HG03571 (cell line): ENCODE results near the gene FMN1.

ENCODE experiments used
- ATAC-seq: cut with Tn5 transposase; IDR thresholded peaks from one replicate; pipeline ENCODE4 v1.9.1; 2021; ENCODE audit not compliant: unreplicated experiment

Gene FMN1

DNA sequence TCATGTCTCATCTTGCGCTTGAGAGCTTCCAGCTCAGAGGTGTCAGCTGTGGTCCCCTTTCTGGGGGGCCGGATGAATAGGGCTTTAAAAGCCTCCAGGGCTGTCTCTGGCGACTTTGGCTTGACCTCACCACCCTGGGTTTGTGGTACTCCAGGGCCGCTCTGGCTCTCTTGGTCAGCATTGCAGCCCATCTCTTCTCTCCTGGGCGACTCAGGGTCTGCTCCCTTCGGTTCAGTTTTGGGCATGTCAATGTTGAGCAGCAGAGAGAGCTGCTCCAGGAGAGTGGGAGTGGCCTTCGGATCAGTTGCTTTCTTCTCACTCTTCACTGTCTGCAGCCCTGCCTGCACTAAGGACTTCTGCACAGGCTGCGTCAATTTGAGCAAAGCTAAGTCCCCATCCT is 127.9 kb downstream of the FMN1 start:
- ATAC-seq: no peak

DNA sequence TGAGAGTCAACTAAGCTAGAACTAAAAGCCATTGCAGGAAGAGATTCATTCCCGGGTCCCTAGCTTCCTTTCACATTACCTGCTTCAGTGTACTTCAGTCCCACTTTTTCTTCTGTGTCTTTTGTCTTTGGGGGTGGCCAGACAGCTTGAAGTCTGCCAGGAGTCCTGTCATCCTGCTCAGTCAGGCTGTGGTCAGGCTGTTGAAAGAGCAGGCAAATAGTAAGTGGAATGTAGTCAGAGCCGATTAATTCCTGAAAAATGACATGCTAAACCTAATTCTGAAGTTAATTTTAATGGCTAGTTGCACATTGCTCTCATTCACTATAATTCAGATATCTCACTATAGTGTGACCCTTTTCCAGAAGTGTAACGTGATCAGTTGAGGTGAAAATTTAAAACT is 129.6 kb downstream of the FMN1 start:
- ATAC-seq: no peak

DNA sequence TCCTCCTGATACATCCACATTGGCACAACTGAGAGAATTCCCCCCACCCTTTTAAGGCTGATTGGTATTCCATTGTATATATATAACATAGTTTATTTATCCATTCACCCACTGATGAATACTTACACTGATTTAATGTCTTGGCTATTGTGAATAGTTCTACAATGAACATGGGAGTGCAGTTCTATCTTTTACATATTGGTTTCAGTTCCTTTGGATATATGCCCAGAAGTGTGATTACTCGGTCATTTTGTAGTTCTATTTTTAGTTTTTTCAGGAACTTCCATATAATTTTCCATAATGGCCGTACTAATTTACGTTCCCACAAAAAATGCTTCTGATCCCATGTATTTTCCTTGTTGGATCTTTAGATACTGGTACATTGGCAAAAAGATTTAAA is 135.3 kb downstream of the FMN1 start:
- no peak for ATAC-seq

DNA sequence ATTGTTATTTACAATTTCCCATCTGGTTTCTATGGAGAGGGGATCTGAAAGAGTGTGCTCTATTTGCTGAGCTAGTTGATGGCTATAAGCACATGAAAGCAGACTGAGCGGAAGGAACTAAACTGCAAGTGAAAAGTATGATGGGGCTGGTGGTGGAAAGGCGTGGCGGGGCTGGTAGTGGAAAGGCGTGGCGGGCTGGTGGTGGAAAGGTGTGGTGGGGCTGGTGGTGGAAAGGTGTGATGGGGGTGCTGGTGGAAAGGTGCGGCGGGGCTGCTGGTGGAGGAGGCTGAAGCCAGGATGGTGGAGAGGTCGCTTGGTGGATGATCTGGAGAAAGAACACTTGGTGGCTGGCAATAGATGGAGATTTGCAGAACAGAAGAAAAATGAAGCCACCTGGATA is 136.7 kb downstream of the FMN1 start:
- no peak for ATAC-seq

DNA sequence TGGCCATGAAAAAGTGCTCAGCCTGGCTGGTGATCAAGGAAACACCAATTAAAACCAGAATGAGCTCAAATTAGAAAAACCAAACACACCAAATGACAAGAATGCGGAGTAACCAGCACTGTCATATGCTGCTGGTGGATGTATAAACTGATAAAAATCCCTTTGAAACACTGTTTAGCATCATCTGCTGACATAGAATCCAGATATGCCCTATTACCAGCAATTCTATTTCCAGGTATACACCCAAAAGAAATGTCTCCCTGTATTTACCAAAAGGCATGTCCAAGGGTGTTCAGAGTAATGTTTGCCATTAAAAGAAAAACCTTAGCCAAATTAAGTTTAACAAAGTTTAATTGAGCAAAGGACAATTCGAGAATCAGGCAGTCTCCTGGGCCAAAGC is 138.6 kb downstream of the FMN1 start:
- no peak for ATAC-seq

DNA sequence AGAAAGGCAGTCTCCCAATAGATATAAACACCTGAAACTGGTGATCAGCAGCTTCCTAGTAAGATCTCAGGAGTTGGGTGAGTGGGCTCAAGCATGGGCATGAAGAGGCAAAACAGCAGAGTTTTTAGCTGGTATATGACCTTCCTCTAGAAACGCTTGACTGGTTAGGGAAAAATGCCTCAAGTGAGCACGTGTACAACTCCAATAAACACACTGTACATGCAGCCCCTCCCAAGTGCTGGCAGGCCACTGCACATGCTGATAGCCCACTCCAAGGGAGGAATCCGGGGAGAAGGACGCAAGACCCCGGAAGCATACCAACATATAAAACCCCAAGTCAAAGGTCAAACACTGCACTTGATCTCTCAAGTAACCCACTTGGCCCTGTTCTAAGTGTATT is 143.0 kb downstream of the FMN1 start:
- no peak for ATAC-seq

DNA sequence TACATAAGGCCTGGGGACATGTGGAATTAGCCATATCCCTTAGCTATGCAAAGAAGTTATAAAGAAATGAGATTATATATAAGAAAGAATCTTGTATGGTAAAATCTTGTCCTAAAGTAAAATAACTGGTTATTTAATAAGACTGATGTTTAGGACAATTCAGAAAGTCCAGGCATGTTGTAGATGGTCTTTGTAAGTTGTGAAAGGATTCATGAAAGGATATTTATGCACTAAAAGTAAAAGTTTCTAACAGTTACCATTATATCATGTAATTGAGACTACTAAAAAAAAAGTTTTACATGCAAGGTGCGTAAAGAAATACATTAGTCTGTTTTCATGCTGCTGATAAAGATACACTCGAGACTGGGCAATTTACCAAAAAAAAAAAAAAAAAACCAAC is 146.3 kb downstream of the FMN1 start:
- no peak for ATAC-seq

DNA sequence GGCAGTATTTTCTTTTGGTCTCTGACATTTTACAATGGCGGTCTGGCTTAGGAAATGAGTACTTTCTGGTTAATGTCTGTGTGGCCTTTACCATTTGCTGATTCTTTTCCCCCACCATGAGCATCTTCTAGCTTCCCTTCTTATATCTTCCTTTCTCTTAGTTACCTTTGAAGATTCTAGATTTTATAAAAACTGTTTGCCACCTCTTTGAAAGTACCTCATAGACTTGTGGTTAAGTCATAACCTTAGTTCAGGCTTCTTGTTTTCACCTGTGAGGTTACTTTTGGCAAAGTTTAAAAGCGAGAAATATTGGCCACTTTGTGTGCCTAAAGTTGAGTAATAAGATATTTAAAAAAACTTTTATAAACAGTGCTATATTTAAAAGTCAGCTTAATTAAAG is 147.4 kb downstream of the FMN1 start:
- no peak for ATAC-seq

DNA sequence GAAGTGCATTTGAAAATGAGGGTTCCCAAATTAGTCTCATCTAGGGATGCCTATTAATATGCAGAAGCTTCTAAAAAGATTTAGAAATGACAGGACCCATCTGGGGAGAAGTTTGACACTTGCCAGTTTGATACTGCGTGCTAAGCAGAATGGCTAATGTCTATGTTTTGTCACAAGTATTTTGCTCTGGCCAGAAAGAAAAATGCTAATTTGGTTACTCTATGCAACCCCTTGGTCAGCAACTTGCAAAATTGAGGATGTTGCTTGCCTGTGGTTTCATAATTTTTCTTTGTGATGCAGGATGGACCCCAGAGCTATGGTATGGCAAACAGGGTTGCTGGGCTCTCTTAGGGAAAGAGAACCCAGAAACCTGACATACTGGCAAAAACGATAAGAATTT is 148.2 kb downstream of the FMN1 start:
- no peak for ATAC-seq

DNA sequence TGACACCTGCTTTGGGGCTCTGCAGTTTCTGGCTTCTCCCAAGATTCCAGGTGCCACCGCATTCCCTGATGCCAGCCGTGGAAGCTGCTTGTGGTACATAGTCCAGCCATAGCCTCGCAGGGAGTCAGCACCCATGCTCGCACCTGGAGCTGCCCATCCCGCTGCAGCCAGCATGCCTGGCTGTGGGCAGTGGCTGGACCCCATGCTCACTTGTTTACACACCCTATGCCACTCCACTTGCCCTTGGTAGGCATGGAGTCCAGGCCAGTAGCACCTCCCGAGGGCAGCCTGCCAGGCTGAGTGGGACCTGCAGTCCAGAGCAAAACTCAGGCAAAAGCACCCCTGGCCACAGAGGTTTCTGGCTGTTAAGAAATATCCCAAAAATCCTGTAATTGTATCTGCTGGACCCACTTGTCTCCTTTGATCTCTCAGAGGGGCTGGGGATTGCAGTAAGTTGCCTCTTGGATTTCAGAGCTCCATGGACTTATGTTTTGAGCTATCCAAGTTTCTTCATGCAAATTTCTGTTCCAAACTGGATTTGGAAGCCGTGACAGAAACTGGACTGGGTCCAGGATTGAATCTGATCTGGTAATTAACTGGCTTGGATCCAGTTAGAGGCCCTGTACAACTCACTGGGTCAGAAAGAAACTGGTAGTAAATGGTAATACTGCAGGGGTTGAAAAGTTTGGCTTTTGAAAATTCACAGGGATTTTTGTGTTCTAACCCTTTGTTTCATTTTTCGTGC is 149.3 kb downstream of the FMN1 start:
- no peak for ATAC-seq

DNA sequence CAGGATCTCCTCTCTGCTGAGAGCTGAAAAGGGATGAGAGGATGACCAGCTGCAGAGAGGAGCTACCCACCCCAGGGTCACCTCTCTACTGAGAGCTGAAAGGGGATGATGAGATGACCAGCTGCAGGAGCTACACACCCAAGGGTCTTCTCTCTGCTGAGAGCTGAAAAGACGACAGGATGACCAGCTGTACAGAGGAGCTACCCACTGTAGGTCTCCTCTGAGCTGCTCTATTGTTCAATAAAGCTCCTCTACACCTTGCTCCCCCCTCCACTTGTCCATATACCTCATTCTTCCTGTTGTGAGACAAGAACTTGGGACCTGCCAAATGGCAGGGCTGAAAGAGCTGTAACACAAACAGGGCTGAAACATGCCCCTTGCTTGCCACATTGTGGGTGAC is 149.9 kb downstream of the FMN1 start:
- ATAC-seq: no peak

DNA sequence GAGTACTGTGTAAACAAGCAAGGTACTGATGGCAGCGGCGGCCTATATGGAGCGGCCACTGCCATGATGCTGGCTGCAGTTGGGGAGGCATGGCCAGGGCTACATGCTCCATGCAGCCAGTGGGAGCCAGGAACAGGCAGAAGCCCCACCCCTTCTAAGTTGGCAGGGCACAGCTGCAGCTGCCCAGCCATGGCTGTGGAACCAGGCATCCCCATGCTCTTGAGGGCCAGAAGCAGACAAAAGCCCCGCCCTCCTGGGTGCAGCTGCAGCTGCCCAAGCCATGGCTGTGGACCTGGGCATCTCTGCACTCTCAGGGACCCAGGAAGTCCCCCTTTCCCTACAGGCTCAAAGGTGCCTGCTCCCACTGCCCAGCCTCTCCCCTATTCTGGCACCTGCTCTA is 150.9 kb downstream of the FMN1 start:
- ATAC-seq: no peak

DNA sequence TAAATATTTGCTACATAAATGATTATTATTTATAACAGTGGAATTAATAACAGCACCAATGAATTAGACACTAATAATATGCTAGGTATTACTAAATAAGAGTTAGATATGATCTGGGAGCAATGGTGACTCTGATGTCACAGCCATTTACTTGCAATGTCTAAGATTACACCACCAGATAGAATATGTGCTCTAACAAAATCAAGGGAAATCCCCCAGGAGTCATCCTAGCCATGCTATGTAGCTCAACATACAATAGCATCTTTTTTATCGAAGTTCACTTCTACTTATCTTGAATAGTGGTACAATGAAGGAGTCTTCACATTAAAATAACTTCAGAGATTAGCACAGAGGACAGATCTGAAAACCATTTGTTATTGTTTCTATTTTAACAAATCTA is 154.0 kb downstream of the FMN1 start:
- ATAC-seq: no peak

DNA sequence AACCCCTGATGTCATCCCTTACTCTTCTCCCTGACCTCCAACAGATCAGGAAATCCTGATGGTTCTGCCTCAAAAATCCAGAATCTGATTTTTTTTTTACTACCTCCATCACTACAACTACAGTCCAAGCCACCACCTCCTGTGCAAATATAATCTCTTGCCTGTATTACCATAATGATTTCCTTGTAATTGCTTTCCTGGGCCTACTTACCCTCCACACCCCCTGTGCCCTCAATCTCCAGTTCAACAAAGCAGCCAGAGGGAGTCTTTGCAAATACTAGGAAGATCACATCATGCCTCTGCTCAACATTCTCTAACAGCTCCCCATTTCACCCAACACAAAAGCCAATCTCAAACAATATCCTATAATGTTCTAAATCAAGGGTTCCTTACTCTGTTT is 159.9 kb downstream of the FMN1 start:
- no peak for ATAC-seq

DNA sequence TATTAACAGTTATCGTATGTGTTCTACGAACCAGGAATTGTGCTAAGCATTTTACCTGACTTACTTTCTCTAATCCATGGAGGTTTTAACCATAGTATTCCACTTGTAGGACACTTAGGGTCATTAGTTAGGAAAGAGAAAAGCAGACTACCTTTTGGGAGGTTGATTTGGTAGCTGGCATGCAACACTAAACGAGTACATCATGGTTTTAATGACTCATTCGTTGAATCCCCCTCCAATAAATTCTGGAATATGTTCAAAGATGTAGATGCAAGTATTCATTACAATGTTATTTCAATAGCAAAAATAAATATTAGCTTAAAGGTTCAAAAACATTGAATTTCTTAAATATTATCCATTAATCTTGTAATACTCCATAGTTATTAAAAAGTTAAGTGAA is 162.5 kb downstream of the FMN1 start:
- ATAC-seq: no peak

DNA sequence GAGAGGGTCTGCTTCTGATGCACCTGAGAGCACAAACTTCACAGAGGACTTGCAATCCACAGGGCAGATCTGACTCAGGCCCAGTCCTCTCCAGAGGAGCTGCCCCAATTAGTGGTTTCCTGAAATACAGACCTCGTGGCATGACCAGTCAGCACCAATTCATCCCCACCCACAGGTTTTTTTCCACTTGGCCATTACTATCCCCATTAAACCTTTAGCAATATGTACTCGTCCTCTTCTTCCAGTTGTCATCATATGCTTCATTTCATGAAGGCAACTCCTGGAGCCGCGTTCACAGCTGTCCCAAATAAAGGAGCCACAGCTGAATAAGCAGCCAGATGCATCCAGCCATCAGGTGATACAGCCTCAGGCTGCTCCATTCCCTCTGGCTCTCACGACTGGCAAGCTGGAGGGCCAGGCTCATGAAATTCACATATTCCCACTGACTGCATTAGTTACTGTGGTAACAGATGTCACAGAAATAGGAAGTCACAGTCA is 163.1 kb downstream of the FMN1 start:
- ATAC-seq: no peak

DNA sequence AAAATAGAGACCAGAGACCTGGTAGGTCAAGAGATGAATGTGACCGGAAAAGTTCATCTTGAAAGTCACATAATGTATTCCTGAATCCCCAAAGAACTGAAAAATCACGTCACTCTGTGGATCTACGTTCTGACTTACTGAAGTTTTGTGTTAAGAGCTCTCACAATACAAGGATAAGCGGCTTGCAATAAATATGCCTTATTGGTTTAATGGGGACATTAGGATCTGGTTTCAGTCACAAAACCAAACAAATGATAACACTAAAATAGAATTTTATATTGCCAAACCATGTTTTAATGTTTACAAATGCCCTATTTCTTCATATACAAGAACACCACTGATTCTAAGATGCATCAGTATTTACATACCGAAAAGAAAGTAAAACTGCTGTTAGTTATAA is 164.2 kb downstream of the FMN1 start:
- ATAC-seq: no peak

DNA sequence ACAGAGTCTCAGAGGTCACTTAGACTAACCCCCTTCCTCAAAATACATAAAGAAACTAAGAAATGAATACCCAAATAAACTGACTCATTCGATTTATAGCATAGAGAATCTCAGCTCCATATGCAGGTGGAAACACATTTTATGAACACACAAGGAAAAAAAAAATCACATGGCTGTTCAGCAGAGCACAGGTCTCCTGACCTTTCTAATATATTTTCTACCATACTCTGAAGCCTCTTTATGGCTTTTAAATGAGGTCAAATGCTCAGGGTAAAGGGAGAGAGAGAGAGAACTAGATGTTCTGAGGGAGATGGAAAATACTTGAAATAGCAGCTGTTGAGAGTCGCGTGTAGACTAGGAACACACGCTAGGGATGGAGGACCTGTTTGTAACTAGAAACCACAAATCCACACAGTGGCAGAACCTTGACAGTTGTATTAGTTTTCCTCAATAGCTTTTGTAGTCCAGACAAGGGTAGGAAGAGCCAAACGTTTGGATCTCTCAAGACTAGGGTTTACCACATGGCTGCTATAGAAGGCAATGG is 165.3 kb downstream of the FMN1 start:
- no peak for ATAC-seq

DNA sequence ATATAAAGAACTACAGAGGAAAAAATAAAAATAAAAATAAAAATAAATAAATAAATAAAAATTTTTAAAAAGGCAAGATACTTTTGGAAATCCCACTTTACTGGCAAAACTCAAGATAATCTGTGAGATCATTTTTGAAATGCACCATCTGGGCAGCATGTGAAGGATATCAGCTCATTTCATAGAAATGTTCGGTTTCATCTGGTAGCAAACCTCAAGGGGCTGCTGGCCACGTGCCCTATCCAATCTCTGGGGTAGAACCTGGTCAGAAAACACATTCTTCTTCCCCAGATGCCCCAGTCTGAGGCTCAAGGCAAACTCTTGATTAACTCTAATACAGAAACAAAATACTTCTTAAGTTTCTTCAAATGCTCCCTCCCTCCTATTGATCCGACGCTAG is 166.0 kb downstream of the FMN1 start:
- ATAC-seq: no peak

DNA sequence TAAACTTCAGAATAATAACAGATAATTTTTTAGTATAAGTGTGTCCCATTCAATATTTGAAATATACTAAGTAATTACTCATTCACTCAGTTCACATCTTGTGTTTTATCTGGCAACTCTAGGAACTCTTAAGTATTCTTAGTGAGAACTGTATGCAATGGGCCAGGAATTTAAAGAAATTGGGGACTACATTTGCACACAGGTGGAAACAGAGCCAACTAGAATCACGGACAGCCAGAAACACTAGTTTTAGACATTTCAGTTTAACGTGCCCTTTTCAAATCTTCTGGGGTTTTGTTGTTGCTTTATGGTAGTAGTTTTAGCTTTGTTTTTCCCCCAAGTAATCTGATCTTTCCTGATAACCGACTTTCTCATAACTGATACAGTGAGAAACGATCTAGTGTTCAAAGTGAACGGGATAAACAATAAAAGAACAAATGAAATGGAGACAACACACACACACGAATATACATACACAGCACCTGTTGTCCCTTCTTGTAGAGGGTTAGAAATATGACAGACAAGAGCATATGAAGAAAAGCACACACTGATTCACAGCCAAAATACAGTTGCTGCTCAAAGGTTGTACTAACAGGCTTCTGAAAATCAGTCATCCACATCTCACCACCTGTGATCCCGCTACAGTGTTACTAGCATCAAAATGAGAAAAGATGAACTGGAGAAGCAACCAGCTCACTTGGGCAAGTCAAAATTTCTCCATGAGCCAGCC is 167.0 kb downstream of the FMN1 start:
- no peak for ATAC-seq

DNA sequence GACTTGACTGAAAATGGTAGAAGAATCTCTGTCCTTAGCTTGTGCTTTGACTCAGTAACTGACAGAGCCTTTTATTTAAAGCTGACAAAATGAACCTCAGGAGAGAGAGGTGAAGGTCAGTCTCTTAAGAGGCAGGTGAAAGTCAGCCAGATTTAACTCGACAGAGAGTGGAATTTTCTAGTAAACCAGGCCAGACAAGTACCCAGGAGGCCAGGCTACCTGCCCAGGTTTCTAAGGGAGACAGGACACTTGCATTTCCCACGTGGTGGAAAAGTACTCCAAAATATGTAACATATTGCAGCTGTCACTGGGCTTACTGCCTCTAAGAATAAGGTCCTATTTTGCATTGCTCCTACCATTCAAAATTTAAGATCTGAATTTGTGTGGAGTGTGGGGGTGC is 167.9 kb downstream of the FMN1 start:
- no peak for ATAC-seq

DNA sequence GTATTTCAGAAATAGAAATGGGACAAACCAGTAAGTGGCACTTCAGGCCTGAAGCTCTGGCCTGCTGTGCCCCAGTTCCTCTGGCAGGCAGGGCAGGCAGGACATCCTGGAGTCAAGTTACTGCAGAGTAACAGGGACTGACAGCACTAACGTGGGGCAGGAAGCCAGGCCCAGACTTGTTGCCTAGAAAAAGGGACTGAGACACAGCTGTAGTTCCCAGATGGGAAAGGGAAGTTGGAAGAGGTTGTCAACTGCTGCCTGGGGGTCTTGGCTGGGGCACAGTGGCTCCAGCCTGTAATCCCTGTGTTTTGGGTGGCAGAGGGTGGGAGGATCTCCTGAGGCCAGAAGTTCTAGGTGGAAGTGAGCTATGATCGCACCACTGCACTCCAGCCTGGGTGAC is 171.9 kb downstream of the FMN1 start:
- no peak for ATAC-seq
